ENCODE data around the gene AGXT2. TPM values are rescaled to one million over a fixed set of nuclear protein-coding genes. Genes with fewer than 3 reads are reported as not detected.

Gene AGXT2
- total and polyA plus RNA-seq, 3 experiments from 2014 or later: not detected

- ChIA-PET CTCF (no interaction called here), POLR2A (no interaction called here)
- no peak for DNase-seq
- Histone ChIP-seq H3K4me3 (ENCODE audit: low read length) (no peak overlapping the region), H3K27ac (ENCODE audit: low read depth, low read length) (no peak overlapping the region), H3K4me1 (ENCODE audit: insufficient read depth, low read length) (no peaks in the 10 kb centered on the region), H3K36me3 (ENCODE audit: insufficient read depth, low read length) (no peaks in the 10 kb centered on the region), H3K27me3 (ENCODE audit: insufficient read depth, low read length, poor library complexity, severe bottlenecking) (no peaks in the 10 kb centered on the region), H3K9me3 (ENCODE audit: low read length) (no peaks in the 10 kb centered on the region)
- no peak overlapping the region for H3K4me3 Mint-ChIP-seq
- H3K27ac Mint-ChIP-seq: no peak overlapping the region
- peaks cover 0 to 3% (median 0%) of the 10 kb centered on the region in 3 donors for H3K4me1 Mint-ChIP-seq
- no peaks in the 10 kb centered on the region for H3K9me3 Mint-ChIP-seq
- no peaks in the 10 kb centered on the region for H3K36me3 Mint-ChIP-seq
- H3K27me3 Mint-ChIP-seq: peaks cover 14 to 32% of the 10 kb centered on the region in 2 donors
These were observed 49.5 kb downstream of the AGXT2 start for GRCh38 chr5:34998058-34998789.

- no peaks in the 10 kb centered on the region for H3K9me3 ChIP-seq (ENCODE audit: low read length)
- peaks cover 0 to 1% (median 0%) of the 10 kb centered on the region in 5 donors for H3K9me3 Mint-ChIP-seq
- H3K4me3 Mint-ChIP-seq: no peak overlapping the region
- CTCF ChIA-PET: no interaction called here
- no peaks in the 10 kb centered on the region for H3K27me3 ChIP-seq (ENCODE audit: insufficient read depth, low read length, poor library complexity, severe bottlenecking)
- H3K4me3 ChIP-seq (ENCODE audit: low read length): no peak overlapping the region
- POLR2A ChIA-PET: interaction anchor here (0.5 kb wide), 1 partner anchor 104 kb away, joined by 4 read pairs; no protein-coding TSS in a partner anchor
- H3K27ac Mint-ChIP-seq: no peak overlapping the region
- no peaks in the 10 kb centered on the region for H3K36me3 ChIP-seq (ENCODE audit: insufficient read depth, low read length)
- H3K27ac ChIP-seq (ENCODE audit: low read depth, low read length): no peak overlapping the region
- no peaks in the 10 kb centered on the region for H3K4me1 ChIP-seq (ENCODE audit: insufficient read depth, low read length)
- no peak for DNase-seq
- H3K4me1 Mint-ChIP-seq: no peaks in the 10 kb centered on the region
- H3K36me3 Mint-ChIP-seq: no peaks in the 10 kb centered on the region
- H3K27me3 Mint-ChIP-seq: peaks cover 13 to 40% of the 10 kb centered on the region in 2 donors
These were observed 51.5 kb downstream of the AGXT2 start for GRCh38 chr5:34996261-34996660.

- Mint-ChIP-seq H3K27ac (no peak overlapping the region), H3K27me3 (peaks cover 13 to 40% of the 10 kb centered on the region in 2 donors), H3K4me1 (no peaks in the 10 kb centered on the region), H3K36me3 (no peaks in the 10 kb centered on the region), H3K4me3 (no peak overlapping the region), H3K9me3 (peaks cover 0 to 8% (median 0%) of the 10 kb centered on the region in 5 donors)
- no peaks in the 10 kb centered on the region for H3K27me3 ChIP-seq (ENCODE audit: insufficient read depth, low read length, poor library complexity, severe bottlenecking)
- H3K4me3 ChIP-seq (ENCODE audit: low read length): no peak overlapping the region
- no peaks in the 10 kb centered on the region for H3K9me3 ChIP-seq (ENCODE audit: low read length)
- no peak for DNase-seq
- CTCF ChIA-PET: interaction anchor here (2.6 kb wide), 1 partner anchor 9 kb away, joined by 11 read pairs; no protein-coding TSS in a partner anchor
- no peaks in the 10 kb centered on the region for H3K36me3 ChIP-seq (ENCODE audit: insufficient read depth, low read length)
- H3K27ac ChIP-seq (ENCODE audit: low read depth, low read length): no peak overlapping the region
- POLR2A ChIA-PET: no interaction called here
- no peaks in the 10 kb centered on the region for H3K4me1 ChIP-seq (ENCODE audit: insufficient read depth, low read length)
These were observed 53.8 kb downstream of the AGXT2 start for GRCh38 chr5:34993951-34994350.

- Histone ChIP-seq H3K4me3 (ENCODE audit: low read length) (no peak overlapping the region), H3K36me3 (ENCODE audit: insufficient read depth, low read length) (no peaks in the 10 kb centered on the region), H3K9me3 (ENCODE audit: low read length) (no peaks in the 10 kb centered on the region), H3K4me1 (ENCODE audit: insufficient read depth, low read length) (no peaks in the 10 kb centered on the region), H3K27me3 (ENCODE audit: insufficient read depth, low read length, poor library complexity, severe bottlenecking) (no peaks in the 10 kb centered on the region), H3K27ac (ENCODE audit: low read depth, low read length) (no peak overlapping the region)
- Mint-ChIP-seq H3K4me1 (no peaks in the 10 kb centered on the region), H3K27ac (no peak overlapping the region), H3K9me3 (peaks cover 7 to 16% (median 12%) of the 10 kb centered on the region in 5 donors), H3K27me3 (peaks cover 18 to 54% of the 10 kb centered on the region in 2 donors), H3K36me3 (peaks cover 0 to 7% (median 6%) of the 10 kb centered on the region in 3 donors), H3K4me3 (no peak overlapping the region)
- DNase-seq: no peak
- POLR2A ChIA-PET: no interaction called here
- CTCF ChIA-PET: interaction anchor here (1.0 to 2.6 kb wide), 2 partner anchors 9 to 11 kb away, joined by 3 to 11 read pairs; no protein-coding TSS in a partner anchor
These were observed 56.1 kb downstream of the AGXT2 start for GRCh38 chr5:34991486-34992238.

GRCh38 chr5:34986965-34987364 is 60.8 kb downstream of the AGXT2 start:
- H3K36me3 Mint-ChIP-seq: peaks cover 0 to 16% (median 7%) of the 10 kb centered on the region in 3 donors
- Histone ChIP-seq H3K27me3 (ENCODE audit: insufficient read depth, low read length, poor library complexity, severe bottlenecking) (no peaks in the 10 kb centered on the region), H3K36me3 (ENCODE audit: insufficient read depth, low read length) (no peaks in the 10 kb centered on the region), H3K4me1 (ENCODE audit: insufficient read depth, low read length) (no peaks in the 10 kb centered on the region), H3K4me3 (ENCODE audit: low read length) (no peak overlapping the region), H3K27ac (ENCODE audit: low read depth, low read length) (no peak overlapping the region), H3K9me3 (ENCODE audit: low read length) (no peaks in the 10 kb centered on the region)
- no peak overlapping the region for H3K27ac Mint-ChIP-seq
- no peak overlapping the region for H3K4me3 Mint-ChIP-seq
- no peak for DNase-seq
- peaks cover 14 to 32% (median 25%) of the 10 kb centered on the region in 5 donors for H3K9me3 Mint-ChIP-seq
- ChIA-PET CTCF (interaction anchor here (1.2 kb wide), 1 partner anchor 17 kb away, joined by 4 read pairs; no protein-coding TSS in a partner anchor), POLR2A (no interaction called here)
- no peaks in the 10 kb centered on the region for H3K4me1 Mint-ChIP-seq
- H3K27me3 Mint-ChIP-seq: peaks cover 20 to 33% of the 10 kb centered on the region in 2 donors

GRCh38 chr5:34982823-34983222 is 64.9 kb downstream of the AGXT2 start:
- no peaks in the 10 kb centered on the region for H3K36me3 ChIP-seq (ENCODE audit: insufficient read depth, low read length)
- DNase-seq: no peak
- H3K9me3 ChIP-seq (ENCODE audit: low read length): no peaks in the 10 kb centered on the region
- H3K4me1 ChIP-seq (ENCODE audit: insufficient read depth, low read length): no peaks in the 10 kb centered on the region
- Mint-ChIP-seq H3K9me3 (peaks cover 14 to 37% (median 25%) of the 10 kb centered on the region in 5 donors), H3K4me3 (no peak overlapping the region), H3K27ac (no peak overlapping the region), H3K4me1 (no peaks in the 10 kb centered on the region), H3K27me3 (peaks cover 15 to 18% of the 10 kb centered on the region in 2 donors), H3K36me3 (peaks cover 0 to 16% (median 7%) of the 10 kb centered on the region in 3 donors)
- POLR2A ChIA-PET: no interaction called here
- H3K27me3 ChIP-seq (ENCODE audit: insufficient read depth, low read length, poor library complexity, severe bottlenecking): no peaks in the 10 kb centered on the region
- no peak overlapping the region for H3K27ac ChIP-seq (ENCODE audit: low read depth, low read length)
- H3K4me3 ChIP-seq (ENCODE audit: low read length): no peak overlapping the region
- CTCF ChIA-PET: no interaction called here

- POLR2A ChIA-PET: no interaction called here
- H3K36me3 Mint-ChIP-seq: no peaks in the 10 kb centered on the region
- no peaks in the 10 kb centered on the region for H3K4me1 Mint-ChIP-seq
These were observed 69.1 kb downstream of the AGXT2 start for GRCh38 chr5:34978681-34979080.

More at GRCh38 chr5:34978681-34979080, 69.1 kb downstream of the AGXT2 start:
- no peak overlapping the region for H3K27ac ChIP-seq (ENCODE audit: low read depth, low read length)
- no peaks in the 10 kb centered on the region for H3K9me3 ChIP-seq (ENCODE audit: low read length)
- peaks cover 5 to 13% of the 10 kb centered on the region in 2 donors for H3K27me3 Mint-ChIP-seq
- no peaks in the 10 kb centered on the region for H3K4me1 ChIP-seq (ENCODE audit: insufficient read depth, low read length)
- no peaks in the 10 kb centered on the region for H3K36me3 ChIP-seq (ENCODE audit: insufficient read depth, low read length)
- CTCF ChIA-PET: no interaction called here
- no peak overlapping the region for H3K4me3 Mint-ChIP-seq
- H3K27ac Mint-ChIP-seq: no peak overlapping the region
- H3K4me3 ChIP-seq (ENCODE audit: low read length): no peak overlapping the region
- H3K27me3 ChIP-seq (ENCODE audit: insufficient read depth, low read length, poor library complexity, severe bottlenecking): no peaks in the 10 kb centered on the region
- peaks cover 0 to 15% (median 6%) of the 10 kb centered on the region in 5 donors for H3K9me3 Mint-ChIP-seq
- DNase-seq: no peak
